ENCODE results near the gene UBE2C.
"Not testable (repeated sequence)": the region's sequence is repeated elsewhere in the genome, so short reads cannot be mapped to it uniquely, and the experiment has no call there.

DNA sequence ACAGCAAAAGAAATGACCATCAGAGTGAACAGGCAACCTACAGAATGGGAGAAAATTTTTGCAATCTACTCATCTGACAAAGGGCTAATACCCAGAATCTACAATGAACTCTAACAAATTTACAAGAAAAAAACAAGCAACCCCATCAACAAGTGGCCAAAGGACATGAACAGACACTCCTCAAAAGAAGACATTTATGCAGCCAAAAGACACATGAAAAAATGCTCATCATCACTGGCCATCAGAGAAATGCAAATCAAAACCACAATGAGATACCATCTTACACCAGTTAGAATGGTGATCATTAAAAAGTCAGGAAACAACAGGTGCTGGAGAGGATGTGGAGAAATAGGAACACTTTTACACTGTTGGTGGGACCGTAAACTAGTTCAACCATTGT, 14.9 kb upstream of the UBE2C start:
- TF ChIP-seq, protein P1, sequence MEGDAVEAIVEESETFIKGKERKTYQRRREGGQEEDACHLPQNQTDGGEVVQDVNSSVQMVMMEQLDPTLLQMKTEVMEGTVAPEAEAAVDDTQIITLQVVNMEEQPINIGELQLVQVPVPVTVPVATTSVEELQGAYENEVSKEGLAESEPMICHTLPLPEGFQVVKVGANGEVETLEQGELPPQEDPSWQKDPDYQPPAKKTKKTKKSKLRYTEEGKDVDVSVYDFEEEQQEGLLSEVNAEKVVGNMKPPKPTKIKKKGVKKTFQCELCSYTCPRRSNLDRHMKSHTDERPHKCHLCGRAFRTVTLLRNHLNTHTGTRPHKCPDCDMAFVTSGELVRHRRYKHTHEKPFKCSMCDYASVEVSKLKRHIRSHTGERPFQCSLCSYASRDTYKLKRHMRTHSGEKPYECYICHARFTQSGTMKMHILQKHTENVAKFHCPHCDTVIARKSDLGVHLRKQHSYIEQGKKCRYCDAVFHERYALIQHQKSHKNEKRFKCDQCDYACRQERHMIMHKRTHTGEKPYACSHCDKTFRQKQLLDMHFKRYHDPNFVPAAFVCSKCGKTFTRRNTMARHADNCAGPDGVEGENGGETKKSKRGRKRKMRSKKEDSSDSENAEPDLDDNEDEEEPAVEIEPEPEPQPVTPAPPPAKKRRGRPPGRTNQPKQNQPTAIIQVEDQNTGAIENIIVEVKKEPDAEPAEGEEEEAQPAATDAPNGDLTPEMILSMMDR (IDR thresholded peaks at IDR 0.05 in 4 of 5, conservative IDR thresholded peaks at IDR 0.05 in 1 of 5): not testable (repeated sequence)
- not testable (repeated sequence) for TF ChIP-seq POLR2A (IDR thresholded peaks at IDR 0.05)
